DOHH2 (cell line): ENCODE results near the gene GATA5.

Experiments
- H3F3A ChIP-seq: fragments of 200-600 bp; sonication (generic), shearing (Covaris generic); 2 replicates; pipeline ENCODE4 v1.6.0; 2016; ENCODE audit warnings: antibody characterized with exemption, mild to moderate bottlenecking; ENCODE audit not compliant: control insufficient read depth, insufficient read depth
- H3K27ac ChIP-seq: fragments of 200-600 bp; sonication (generic); 2 replicates; pipeline ENCODE4 v1.5.1; 2014; ENCODE audit warnings: low read depth, mild to moderate bottlenecking, low read length, moderate library complexity
- H3K27me3 ChIP-seq: fragments of 200-600 bp; sonication (generic); 2 replicates; pipeline ENCODE4 v1.6.1; 2014; ENCODE audit warnings: mild to moderate bottlenecking, low read length, mixed read lengths; ENCODE audit not compliant: control insufficient read depth
- H3K36me3 ChIP-seq: fragments of 200-600 bp; sonication (generic); 2 replicates; pipeline ENCODE4 v1.6.1; 2014; ENCODE audit warnings: mild to moderate bottlenecking, low read length, moderate library complexity, mixed read lengths; ENCODE audit not compliant: control insufficient read depth
- H3K4me1 ChIP-seq: fragments of 200-600 bp; sonication (generic); 2 replicates; pipeline ENCODE4 v1.6.1; 2014; ENCODE audit warnings: mild to moderate bottlenecking, low read length, mixed read lengths; ENCODE audit not compliant: control insufficient read depth
- H3K4me2 ChIP-seq: fragments of 200-600 bp; sonication (generic); 2 replicates; pipeline ENCODE4 v1.6.0; 2014; ENCODE audit warnings: mild to moderate bottlenecking, low read length, moderate library complexity
- H3K4me3 ChIP-seq: fragments of 200-600 bp; sonication (generic); 2 replicates; pipeline ENCODE4 v1.5.1; 2014; ENCODE audit warnings: mild to moderate bottlenecking, low read length, mixed read lengths
- H3K79me2 ChIP-seq: fragments of 200-600 bp; sonication (generic); 2 replicates; pipeline ENCODE4 v1.6.1; 2014; ENCODE audit warnings: mild to moderate bottlenecking, low read length, mixed read lengths; ENCODE audit not compliant: control insufficient read depth
- H3K9me2 ChIP-seq: fragments of 200-600 bp; sonication (generic); replicated peaks from 2 replicates; pipeline ENCODE4 v1.6.1; 2014; ENCODE audit warnings: mild to moderate bottlenecking, low read length, mixed read lengths; ENCODE audit not compliant: control insufficient read depth
- H3K9me3 ChIP-seq: fragments of 200-600 bp; sonication (generic); 2 replicates; pipeline ENCODE4 v1.6.1; 2014; ENCODE audit warnings: antibody characterized with exemption, low read length, mixed read lengths; ENCODE audit not compliant: control insufficient read depth, insufficient read depth
- H4K20me1 ChIP-seq: fragments of 200-600 bp; sonication (generic); 2 replicates; pipeline ENCODE4 v1.6.0; 2014; ENCODE audit warnings: low read depth, mild to moderate bottlenecking, antibody characterized with exemption, low read length, moderate library complexity; ENCODE audit not compliant: control insufficient read depth, insufficient read depth
- CTCF ChIP-seq: fragments of 200-600 bp; sonication (generic); IDR thresholded peaks from one replicate; pipeline ENCODE4 v1.5.1; 2014; ENCODE audit warnings: antibody characterized with exemption, mild to moderate bottlenecking, low read depth, low read length; ENCODE audit not compliant: poor library complexity, severe bottlenecking
- EZH2phosphoT487 ChIP-seq: fragments of 200-600 bp; sonication (generic); IDR thresholded peaks from 2 replicates; pipeline ENCODE4 v1.6.1; 2017; ENCODE audit warnings: borderline replicate concordance, mild to moderate bottlenecking, antibody characterized with exemption, low read length, moderate library complexity, mixed read lengths

GATA5 gene

GRCh38 chr20:62439218-62439617, 36.6 kb downstream of the GATA5 start:
- TF ChIP-seq EZH2phosphoT487 (no peak), CTCF (no peak)
- no peaks in the 10 kb centered on the region for H3K9me3 ChIP-seq
- H3K9me2 ChIP-seq, result no peaks in the 10 kb centered on the region
- H3K4me3 ChIP-seq, result no peak overlapping the region
- no peaks in the 10 kb centered on the region for H3K79me2 ChIP-seq
- H3K36me3 ChIP-seq, result no peaks in the 10 kb centered on the region
- peaks cover 7% of the 10 kb centered on the region; the same call in 1 of the 2 replicates for H3K27me3 ChIP-seq
- H3K4me2 ChIP-seq, result no peak overlapping the region
- H3K4me1 ChIP-seq, result peaks cover 10% of the 10 kb centered on the region
- 0 out of 2 replicates have a peak, but pooled peaks cover 3% of the 10 kb centered on the region for H4K20me1 ChIP-seq
- H3F3A ChIP-seq, result no peaks in the 10 kb centered on the region
- no peak overlapping the region for H3K27ac ChIP-seq

GRCh38 chr20:62437927-62438326, 37.9 kb downstream of the GATA5 start:
- H3K9me3 ChIP-seq, result no peaks in the 10 kb centered on the region
- H3K27me3 ChIP-seq, result peaks cover 7% of the 10 kb centered on the region; the same call in 1 of the 2 replicates
- H3K79me2 ChIP-seq, result no peaks in the 10 kb centered on the region
- H3K4me2 ChIP-seq, result no peak overlapping the region
- 0 out of 2 replicates have a peak, but pooled peaks cover 3% of the 10 kb centered on the region for H4K20me1 ChIP-seq
- no peak overlapping the region for H3K27ac ChIP-seq
- no peaks in the 10 kb centered on the region for H3K36me3 ChIP-seq
- no peak for TF ChIP-seq CTCF
- H3K9me2 ChIP-seq, result no peaks in the 10 kb centered on the region
- no peaks in the 10 kb centered on the region for H3F3A ChIP-seq
- H3K4me3 ChIP-seq, result no peak overlapping the region
- H3K4me1 ChIP-seq, result peaks cover 10% of the 10 kb centered on the region

- no peaks in the 10 kb centered on the region for H3F3A ChIP-seq
- H4K20me1 ChIP-seq, result 0 out of 2 replicates have a peak, but pooled peaks cover 3% of the 10 kb centered on the region
- H3K79me2 ChIP-seq, result no peaks in the 10 kb centered on the region
- H3K9me2 ChIP-seq, result no peaks in the 10 kb centered on the region
- H3K9me3 ChIP-seq, result no peaks in the 10 kb centered on the region
- no peak overlapping the region for H3K4me2 ChIP-seq
- H3K4me1 ChIP-seq, result peaks cover 10% of the 10 kb centered on the region
- no peak overlapping the region for H3K27ac ChIP-seq
- H3K4me3 ChIP-seq, result no peak overlapping the region
- TF ChIP-seq CTCF (no peak), EZH2phosphoT487 (no peak)
- peaks cover 7% of the 10 kb centered on the region; the same call in 1 of the 2 replicates for H3K27me3 ChIP-seq
- no peaks in the 10 kb centered on the region for H3K36me3 ChIP-seq
Measured at GRCh38 chr20:62437496-62437895, 38.3 kb downstream of the GATA5 start.
